ENCODE data around the gene SCP2.

The SCP2 gene

DNA sequence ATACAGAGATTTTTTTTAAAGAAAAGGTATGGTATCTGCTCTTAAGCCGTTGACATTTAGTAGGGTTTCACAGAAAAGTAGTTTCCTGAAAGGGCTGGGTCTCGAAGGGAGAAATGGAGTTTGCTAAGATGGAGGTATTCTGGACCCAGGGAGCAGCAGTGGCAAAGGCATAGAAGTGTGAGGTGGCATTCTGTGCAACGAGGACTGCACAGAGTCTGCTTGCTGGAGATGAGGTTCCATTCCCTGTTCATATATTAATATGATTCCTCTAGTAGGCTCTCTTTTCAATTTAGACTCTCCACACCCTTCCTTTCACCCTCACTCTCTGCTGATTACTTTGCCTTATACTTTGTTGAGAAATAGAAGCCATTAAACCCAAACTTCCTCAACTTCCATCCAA, 96.5 kb downstream of the SCP2 start:
- no peak for TF ChIP-seq EZH2phosphoT487 (IDR thresholded peaks at IDR 0.05; ENCODE audit: borderline replicate concordance, low read length)
- TF ChIP-seq CTCF (IDR thresholded peaks at IDR 0.05; ENCODE audit: low read depth, low read length, poor library complexity, severe bottlenecking), result no peak
- Histone ChIP-seq H3K27me3 (ENCODE audit: control insufficient read depth, low read length) (no peaks in the 10 kb centered on the region), H3K9me2 (replicated peaks; ENCODE audit: control insufficient read depth, low read length) (no peaks in the 10 kb centered on the region), H4K20me1 (ENCODE audit: control insufficient read depth, insufficient read depth, low read depth, low read length) (no peaks in the 10 kb centered on the region), H3K36me3 (ENCODE audit: control insufficient read depth, low read length) (0 out of 2 replicates have a peak, but pooled peaks cover 2% of the 10 kb centered on the region), H3F3A (ENCODE audit: control insufficient read depth, insufficient read depth) (no peaks in the 10 kb centered on the region), H3K27ac (ENCODE audit: low read depth, low read length) (no peak overlapping the region), H3K79me2 (ENCODE audit: control insufficient read depth, low read length) (peaks cover 30% of the 10 kb centered on the region), H3K4me3 (ENCODE audit: low read length) (no peak overlapping the region), H3K4me1 (ENCODE audit: control insufficient read depth, low read length) (no peaks in the 10 kb centered on the region), H3K4me2 (ENCODE audit: low read length) (no peak overlapping the region), H3K9me3 (ENCODE audit: control insufficient read depth, insufficient read depth, low read length) (no peaks in the 10 kb centered on the region)

GRCh38 chr1:53024117-53024516, 97.0 kb downstream of the SCP2 start:
- Histone ChIP-seq H3K79me2 (ENCODE audit: control insufficient read depth, low read length) (peaks cover 30% of the 10 kb centered on the region), H4K20me1 (ENCODE audit: control insufficient read depth, insufficient read depth, low read depth, low read length) (no peaks in the 10 kb centered on the region), H3K9me2 (replicated peaks; ENCODE audit: control insufficient read depth, low read length) (no peaks in the 10 kb centered on the region), H3F3A (ENCODE audit: control insufficient read depth, insufficient read depth) (no peaks in the 10 kb centered on the region), H3K4me2 (ENCODE audit: low read length) (no peak overlapping the region), H3K4me1 (ENCODE audit: control insufficient read depth, low read length) (no peaks in the 10 kb centered on the region), H3K9me3 (ENCODE audit: control insufficient read depth, insufficient read depth, low read length) (no peaks in the 10 kb centered on the region), H3K4me3 (ENCODE audit: low read length) (no peak overlapping the region), H3K27me3 (ENCODE audit: control insufficient read depth, low read length) (no peaks in the 10 kb centered on the region), H3K36me3 (ENCODE audit: control insufficient read depth, low read length) (0 out of 2 replicates have a peak, but pooled peaks cover 2% of the 10 kb centered on the region), H3K27ac (ENCODE audit: low read depth, low read length) (no peak overlapping the region)
- TF ChIP-seq CTCF (IDR thresholded peaks at IDR 0.05; ENCODE audit: low read depth, low read length, poor library complexity, severe bottlenecking), result no peak
- TF ChIP-seq EZH2phosphoT487 (IDR thresholded peaks at IDR 0.05; ENCODE audit: borderline replicate concordance, low read length), result no peak

DNA sequence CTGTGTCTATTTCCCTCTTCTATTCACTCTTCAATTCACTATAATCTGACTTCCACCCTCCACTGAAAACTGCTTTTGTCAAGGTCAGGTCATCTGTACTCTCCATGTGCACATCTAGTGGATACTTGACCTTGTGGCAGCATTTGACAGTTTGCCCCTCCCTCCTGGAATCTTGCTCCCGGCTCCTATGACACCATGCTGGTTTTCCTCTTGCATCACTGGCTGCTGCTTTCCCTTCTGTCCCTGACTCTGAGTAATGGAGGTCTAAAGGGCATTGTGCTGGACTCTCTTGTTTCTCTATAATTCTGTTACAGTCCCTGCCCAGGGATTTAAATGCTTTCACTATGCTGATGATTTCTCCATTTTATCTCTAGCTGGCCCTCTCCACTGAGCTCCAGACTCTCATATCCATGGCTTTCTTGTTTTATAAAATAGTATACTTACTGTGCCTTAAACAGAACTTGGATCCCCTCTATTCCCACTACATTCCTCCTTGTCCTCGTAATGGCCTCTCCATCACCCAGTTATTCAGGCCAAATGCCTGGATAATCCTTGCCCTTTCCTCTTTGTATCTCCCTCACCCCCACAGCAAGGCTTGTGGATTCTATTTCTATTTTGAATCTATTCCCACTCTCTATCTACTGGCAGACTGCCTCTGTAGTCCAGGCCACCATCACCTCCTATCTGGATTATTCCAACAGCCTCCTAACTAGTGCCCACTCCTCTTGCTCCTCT, 98.1 kb downstream of the SCP2 start:
- Histone ChIP-seq H3K27me3 (ENCODE audit: control insufficient read depth, low read length) (no peaks in the 10 kb centered on the region), H3K9me3 (ENCODE audit: control insufficient read depth, insufficient read depth, low read length) (no peaks in the 10 kb centered on the region), H3K79me2 (ENCODE audit: control insufficient read depth, low read length) (peaks cover 25% of the 10 kb centered on the region), H4K20me1 (ENCODE audit: control insufficient read depth, insufficient read depth, low read depth, low read length) (no peaks in the 10 kb centered on the region), H3K9me2 (replicated peaks; ENCODE audit: control insufficient read depth, low read length) (no peaks in the 10 kb centered on the region), H3K4me1 (ENCODE audit: control insufficient read depth, low read length) (no peaks in the 10 kb centered on the region), H3K4me2 (ENCODE audit: low read length) (no peak overlapping the region), H3K27ac (ENCODE audit: low read depth, low read length) (no peak overlapping the region), H3F3A (ENCODE audit: control insufficient read depth, insufficient read depth) (no peaks in the 10 kb centered on the region), H3K4me3 (ENCODE audit: low read length) (no peak overlapping the region), H3K36me3 (ENCODE audit: control insufficient read depth, low read length) (peaks cover 2% of the 10 kb centered on the region; the same call in 1 of the 2 replicates)
- TF ChIP-seq EZH2phosphoT487 (IDR thresholded peaks at IDR 0.05; ENCODE audit: borderline replicate concordance, low read length) (no peak), CTCF (IDR thresholded peaks at IDR 0.05; ENCODE audit: low read depth, low read length, poor library complexity, severe bottlenecking) (no peak)

All from DOHH2 (cell line).